HG02970 (cell line): ENCODE measurements around the gene ZBTB14.

ENCODE experiments used
- ATAC-seq: cut with Tn5 transposase; IDR thresholded peaks from one replicate; pipeline ENCODE4 v1.9.1; 2021; ENCODE audit warnings: mild to moderate bottlenecking, moderate library complexity, moderate number of reproducible peaks; ENCODE audit not compliant: unreplicated experiment, low FRiP score

ZBTB14 gene

DNA sequence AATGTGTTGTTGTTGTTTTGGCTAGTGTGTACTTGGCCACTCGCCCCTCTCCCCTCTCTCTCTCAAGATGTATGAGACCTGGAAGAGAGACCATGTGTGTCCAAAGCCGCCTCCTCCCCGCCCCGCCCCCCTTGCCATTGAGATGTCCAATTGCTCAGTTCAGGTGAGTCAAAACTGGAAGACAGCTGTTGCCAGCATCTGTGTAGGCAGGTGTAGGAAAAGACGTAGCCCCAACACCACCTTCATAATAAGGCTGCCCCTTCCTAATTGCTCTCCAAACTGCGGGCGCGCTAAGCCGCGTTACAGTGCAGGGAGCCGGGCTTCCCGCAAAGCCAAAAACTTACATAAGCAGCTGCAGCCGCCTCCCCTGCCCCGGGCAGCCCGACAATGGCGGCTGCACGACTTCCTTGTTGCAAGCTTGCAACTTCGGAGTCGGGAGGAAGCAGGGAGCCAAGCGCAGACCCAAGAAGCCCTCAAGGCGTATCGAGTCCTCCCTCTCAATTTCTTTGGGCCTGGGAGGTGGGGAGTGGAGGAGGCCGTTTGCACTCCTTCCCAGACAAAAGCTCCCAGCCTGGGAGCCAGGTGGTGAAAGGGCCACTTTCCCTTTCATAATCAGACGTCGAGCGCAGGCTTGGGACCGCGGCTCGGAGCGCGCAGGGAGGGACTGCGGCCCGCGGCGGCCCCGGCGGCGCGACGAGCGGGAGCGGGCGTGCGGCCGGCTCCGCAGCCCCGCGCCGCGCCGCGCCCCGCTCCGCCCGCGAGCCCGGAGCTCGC, 882 bp downstream of the ZBTB14 start:
- ATAC-seq: peak; percentile 4

DNA sequence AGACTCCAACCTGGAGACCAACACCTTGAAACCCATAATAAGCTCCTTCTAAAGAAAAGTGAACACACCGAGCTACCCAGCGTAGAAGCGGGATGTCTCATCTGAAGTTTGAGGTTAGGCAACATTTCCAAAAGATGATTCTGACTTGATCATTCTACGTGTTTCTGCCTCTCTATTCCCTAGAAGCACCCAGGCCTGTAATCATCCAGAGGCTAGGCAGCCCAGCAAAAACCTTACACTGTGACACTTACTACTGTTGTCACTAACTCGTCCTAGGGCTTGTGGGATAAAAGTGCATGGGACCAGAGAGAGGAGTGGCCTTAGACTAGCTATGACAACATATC, 1.4 kb downstream of the ZBTB14 start:
- ATAC-seq: no peak

DNA sequence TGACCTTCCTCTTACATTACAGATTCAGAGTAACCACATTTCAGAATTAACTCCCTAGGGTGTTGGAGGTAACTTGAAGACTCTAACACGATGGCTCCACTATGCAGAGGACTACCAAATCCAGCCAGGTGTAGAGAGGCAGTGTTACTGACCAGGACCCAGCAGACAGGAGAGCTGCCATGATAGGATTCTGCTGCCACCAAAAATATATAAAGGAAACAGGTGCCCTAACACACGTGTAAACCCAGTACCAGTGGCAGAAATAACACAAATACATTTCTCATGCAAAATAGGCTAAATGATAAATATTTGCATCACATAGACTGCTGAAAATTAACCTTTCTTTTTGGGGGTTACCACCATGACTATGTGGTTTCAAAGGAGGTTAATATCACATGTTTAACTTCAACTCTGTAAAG, 7.0 kb downstream of the ZBTB14 start:
- ATAC-seq: peak; percentile 66

DNA sequence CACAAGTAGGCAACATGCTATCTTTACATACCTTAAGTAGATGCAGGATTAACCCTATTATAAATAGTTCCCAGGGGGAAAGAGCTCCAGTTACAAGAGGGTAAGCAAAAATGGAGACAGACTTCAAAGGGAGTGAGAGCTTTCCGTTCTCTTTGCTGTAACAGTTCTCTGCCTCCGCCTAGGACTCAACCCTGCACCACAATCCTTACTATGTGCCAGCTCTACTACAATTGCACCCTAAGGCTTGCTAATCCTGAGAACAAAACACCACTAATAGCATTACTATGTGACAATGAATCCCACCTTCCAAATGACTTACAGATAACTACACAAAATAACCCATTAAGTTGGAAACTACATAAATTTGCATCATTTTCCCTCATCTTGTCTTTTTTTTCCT, 7.7 kb downstream of the ZBTB14 start:
- no peak for ATAC-seq

DNA sequence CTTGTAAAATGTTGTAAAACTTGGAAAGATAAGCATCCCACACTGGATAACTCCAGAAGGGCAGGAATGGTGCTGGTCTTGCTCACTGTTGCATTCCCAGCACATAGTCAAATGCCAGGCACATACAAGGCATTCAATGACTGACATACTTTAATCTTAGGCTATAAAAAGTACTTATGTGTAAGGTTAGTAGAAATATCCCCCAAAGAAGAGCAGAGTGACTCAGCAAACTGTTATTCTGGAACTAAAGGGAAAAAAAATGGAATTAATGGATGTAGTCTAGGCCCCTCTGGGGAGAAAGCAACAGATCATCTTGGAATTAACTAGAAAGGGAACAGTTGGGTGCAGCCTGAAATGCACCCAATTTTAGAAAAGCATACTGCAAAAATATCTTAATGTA, 9.0 kb downstream of the ZBTB14 start:
- ATAC-seq: no peak

DNA sequence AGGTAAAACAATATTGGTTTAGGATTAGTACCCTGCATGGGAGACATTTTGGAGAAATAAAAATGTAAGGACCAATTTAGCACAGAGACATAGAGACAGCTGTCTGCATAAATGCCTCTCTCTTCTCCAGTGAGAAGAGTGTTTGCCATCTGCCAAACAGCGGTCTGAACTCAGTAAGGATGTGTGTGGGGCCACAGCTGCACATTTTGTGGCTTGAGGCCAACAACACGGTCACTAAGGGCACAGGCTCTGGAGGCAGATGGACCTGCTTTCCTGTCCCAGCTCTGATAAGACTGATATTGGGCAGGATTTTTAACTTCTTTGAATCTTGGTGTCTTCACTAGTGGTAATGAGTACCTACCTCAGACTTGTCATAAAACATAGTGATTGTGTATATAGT, 10.2 kb downstream of the ZBTB14 start:
- ATAC-seq: no peak

DNA sequence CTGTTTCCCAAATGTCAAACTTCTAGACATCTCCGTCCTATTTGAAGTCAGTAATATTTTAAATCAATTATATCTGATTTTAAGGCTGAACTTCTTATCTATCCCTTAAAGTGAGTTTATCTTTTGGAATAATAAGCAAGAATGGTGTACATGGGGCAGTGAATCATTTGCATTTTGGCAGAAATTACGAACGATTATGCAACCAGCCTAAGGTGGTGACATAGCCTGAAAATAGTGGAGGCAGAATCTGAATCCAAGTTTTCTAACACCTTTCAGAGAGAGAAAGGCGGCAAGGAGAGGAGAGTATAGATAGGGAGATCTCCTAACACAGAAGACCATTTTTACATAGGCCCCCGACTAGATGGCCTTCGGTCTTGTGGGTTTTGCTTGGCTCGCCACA, 10.7 kb downstream of the ZBTB14 start:
- ATAC-seq: no peak

DNA sequence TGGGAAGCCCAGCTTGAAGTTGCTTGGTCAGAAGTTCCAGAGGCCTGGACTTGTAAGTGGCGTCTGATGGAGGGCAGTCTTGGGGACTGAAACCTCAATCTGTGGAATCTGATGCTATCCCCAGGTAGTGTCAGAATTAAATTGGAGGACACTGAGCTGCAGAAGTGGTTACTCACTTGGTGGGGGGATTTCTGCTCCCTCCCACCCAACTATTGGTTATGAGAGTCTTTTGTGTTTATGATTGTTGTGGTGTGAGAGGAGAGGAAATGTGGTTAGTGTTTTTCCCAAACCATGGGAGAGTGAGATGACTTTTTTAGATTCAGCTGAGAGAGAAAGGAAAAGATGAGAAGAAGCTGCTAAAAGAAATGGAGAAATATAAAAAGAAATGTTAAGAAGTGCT, 12.8 kb downstream of the ZBTB14 start:
- no peak for ATAC-seq

DNA sequence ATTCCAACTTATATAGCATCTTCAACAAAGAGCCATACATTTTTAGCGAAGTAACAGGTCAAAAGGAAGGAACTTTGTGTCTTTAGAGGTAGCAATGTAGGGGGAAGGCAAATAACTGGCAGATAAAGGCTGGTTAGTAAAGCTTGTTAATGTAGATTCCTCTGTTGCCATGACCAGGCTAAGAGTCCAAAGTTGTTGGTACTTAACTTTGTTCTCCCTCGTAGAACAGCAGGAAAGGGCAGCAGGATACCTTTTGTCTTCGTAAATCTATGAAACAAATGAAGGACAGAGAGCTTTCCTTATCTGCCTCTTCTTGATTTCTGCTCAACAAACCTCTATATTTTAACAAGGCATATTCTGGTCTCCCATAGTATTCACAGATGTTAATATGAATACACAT, 18.6 kb downstream of the ZBTB14 start:
- no peak for ATAC-seq

DNA sequence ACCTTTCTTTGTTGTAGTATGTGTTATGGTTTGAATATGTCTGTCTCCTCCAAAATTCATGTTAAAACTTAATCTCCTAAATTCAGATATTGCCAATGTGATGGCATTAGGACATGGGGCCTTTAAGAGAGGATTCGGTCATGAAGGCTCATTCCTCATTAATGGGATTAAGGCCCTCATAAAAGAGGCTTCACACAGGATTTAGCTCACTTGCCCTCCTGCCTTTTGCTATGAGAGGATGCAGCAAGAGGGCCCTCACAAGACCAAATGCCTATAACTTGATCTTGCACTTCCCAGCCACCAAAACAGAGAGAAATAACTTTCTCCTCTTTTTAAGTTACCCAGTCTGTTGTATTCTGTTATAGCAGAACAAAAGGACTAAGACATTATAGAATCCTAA, 19.7 kb downstream of the ZBTB14 start:
- no peak for ATAC-seq

DNA sequence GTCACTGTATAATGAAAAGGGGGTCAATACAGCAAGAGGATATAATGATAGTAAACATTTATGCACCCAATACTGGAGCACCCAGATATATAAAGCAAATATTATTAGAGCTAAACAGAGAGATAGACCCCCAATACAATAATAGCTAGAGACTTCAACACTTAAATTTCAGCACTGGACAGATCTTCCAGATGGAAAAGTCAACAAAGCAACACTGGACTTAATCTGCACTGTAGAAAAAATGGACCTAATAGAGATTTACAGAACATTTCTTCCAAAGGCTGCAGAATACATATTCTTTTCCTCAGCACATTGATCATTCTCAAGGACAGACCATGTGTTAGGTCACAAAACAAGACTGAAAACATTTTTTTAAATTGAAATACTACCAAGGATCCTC, 26.7 kb downstream of the ZBTB14 start:
- ATAC-seq: no peak

DNA sequence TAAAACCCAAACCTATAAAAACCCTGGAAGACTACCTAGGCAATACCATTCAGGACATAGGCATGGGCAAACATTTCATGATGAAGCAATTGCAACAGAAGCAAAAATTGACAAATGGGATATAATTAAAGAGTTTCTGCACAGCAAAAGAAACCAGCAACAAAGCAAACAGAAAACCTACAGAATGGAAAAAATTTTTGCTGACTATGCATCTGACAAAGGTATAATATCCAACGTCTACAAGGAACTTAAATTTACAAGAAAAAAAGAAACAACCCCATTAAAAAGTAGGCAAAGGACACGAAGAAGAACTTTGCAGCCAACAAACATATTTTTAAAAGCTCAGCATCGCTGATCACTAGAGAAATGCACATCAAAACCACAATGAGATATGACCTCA, 28.8 kb downstream of the ZBTB14 start:
- no peak for ATAC-seq

DNA sequence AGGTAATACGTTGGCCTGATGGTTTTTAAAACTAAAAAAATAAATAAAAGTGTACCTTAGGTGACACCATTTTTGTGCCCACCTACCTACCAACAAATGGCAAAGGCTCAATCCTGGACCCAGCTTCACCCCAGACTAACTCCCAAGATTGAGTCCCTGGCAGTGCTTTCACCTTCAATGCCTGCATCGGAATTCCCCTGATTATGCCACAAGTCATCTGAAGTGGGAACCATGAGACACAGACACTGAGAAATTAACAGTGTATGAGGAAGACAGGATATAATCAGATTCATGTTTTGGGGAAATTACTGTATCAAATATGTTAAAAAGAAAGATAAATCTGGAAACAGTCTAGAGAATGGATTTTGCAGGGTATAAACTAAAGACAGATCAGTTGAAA, 41.6 kb downstream of the ZBTB14 start:
- ATAC-seq: no peak

DNA sequence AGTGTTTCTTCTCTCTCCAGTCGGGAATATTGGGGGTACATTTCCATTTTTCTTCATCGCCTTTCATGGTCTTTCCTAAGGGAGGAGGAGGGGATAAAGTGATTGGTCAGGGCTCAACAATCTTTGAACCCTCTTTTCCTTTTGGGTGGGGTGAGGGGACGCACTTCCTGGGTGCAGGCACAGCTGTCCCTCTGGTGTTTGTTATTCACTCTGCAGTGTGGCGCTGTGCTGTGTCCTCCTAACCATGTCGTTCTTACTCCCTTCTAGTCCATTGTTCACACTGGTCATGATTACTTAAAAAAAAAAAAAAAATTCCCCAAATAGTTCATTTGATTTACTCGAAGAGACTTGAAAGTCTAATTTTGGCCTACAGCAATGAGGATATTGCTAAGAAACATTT, 44.4 kb downstream of the ZBTB14 start:
- no peak for ATAC-seq

DNA sequence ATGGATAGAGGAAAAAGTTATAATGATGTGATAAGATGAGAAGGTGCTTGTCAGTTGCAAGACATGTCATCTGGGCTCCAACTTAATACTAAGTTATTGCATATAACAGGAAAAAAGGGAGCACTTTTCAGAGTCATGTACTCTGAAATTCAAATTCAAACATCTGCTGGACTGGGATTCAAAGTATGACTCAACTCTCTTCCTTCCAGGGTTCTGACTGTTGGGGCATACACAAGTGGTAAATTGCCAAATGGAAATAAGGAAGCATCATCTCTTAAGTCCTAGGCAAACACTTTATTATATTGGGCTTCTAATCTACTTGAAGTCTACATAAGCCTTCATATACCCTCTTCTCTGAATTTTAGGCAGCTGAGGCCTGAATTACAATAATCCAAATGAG, 44.9 kb downstream of the ZBTB14 start:
- no peak for ATAC-seq

DNA sequence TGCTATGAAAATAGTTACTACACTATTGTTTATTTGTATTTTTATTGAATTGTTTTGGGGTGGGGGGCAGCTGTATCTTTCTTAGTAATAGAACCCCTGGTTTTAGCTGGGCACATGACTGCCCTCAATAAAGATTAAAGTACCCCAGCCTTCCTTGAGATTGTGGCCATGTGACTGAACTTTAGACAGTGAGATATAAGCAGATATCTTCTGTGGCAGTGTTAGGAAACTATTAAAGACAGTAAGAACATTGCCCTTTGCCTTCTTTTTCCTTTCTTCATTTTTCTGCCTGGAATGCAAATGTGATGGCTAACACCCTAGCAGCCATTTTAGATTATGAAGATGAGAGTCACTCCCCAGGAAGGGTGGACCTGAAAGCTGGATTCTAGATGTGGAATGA, 50.6 kb downstream of the ZBTB14 start:
- ATAC-seq: no peak

DNA sequence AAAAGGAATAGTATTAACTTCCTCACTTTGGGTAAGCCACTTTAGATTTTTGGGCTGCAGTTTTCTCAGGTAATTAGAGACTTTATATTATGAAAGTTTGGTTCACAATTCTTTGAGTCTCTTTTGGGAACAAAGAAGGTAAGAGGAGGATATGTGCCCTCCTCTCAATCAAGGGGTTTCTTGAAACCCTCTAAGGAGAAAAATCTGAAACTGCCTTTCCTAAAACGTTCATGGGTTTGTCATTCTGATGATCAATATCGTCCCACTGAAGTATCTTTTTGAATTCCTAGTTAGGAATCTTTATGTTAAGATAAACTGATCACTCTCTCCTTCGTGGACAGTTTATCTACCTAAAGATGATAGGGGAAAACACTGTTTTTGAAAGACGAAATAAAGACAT, 56.1 kb downstream of the ZBTB14 start:
- ATAC-seq: no peak
